NCI-H748 (cell line): Measurements from ENCODE around the gene BCL2.

Experiments used
- DNase-seq: peaks from one replicate; lab custom pipeline; 2025; ENCODE audit not compliant: unreplicated experiment; lab: John Stamatoyannopoulos, UW

The BCL2 gene

GRCh38 chr18:63146828-63147409 lies 172.7 kb downstream of the BCL2 start:
- DNase-seq = no peak

DNA sequence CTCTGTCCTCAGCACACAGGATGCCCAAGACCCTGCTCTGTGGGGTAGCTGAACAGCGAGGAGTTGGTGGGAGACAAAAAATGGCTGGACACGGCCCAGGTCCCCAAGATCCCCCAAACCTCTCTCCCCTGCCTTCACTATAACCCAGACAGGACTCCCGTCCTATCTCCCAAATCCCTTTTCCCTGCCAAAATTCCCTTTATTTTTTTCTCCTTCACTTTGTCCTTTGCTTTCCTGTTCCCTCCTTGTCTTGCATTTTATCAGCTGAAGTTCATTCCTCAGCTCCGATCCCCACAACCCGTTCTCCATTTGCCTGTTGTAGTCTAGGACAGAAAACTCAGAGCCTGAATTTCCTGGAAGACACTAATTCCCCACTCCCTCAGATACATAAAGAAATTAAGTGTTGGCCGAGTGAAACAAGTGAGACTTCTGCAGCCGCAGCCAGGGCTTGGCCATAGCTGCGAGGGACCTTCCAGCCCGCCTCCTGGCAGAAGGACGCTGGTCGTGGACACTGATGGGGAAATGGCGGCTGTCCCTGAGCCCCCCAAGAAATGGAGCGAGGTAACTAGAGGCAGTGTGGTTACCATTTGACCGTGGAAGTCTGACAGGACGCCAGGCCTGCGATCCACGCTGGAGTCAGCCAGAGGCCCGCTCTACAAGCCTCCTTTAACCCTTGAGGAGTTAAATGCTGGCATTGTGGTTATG lies 173.6 kb downstream of the BCL2 start:
- no peak for DNase-seq

- no peak for DNase-seq
Measured at GRCh38 chr18:63145166-63145850, 174.3 kb downstream of the BCL2 start.

- no peak for DNase-seq
Measured at GRCh38 chr18:63144748-63145147, 174.8 kb downstream of the BCL2 start.

DNA sequence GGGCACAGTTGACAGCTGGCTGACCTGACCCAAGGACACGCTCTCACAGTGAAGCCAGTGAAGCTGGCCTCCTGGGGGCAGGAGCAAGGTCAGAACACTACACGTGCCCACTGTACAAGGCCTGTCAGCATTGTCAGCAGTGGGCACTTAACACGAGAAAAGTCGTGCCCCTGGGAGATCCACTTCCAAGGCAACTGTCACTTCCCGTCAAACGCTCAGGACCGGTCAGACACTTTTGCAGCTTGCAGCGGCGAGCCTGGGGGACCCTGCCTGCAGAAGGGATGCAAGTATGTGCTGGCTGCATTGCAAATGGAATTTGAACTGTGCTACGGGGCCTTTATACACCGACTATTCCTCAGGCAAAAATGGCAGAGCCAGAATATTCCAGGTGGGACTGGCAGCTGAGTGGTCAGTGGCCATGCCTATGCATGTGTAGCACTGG lies 176.2 kb downstream of the BCL2 start:
- no peak for DNase-seq

GRCh38 chr18:63142594-63143225 lies 176.9 kb downstream of the BCL2 start:
- DNase-seq = no peak

GRCh38 chr18:63141778-63142176 lies 177.8 kb downstream of the BCL2 start:
- no peak for DNase-seq

GRCh38 chr18:63140997-63141777 lies 178.4 kb downstream of the BCL2 start:
- DNase-seq = no peak

- no peak for DNase-seq
Measured at GRCh38 chr18:63140038-63140450, 179.5 kb downstream of the BCL2 start.

GRCh38 chr18:63138436-63139340 lies 180.9 kb downstream of the BCL2 start:
- no peak for DNase-seq

DNA sequence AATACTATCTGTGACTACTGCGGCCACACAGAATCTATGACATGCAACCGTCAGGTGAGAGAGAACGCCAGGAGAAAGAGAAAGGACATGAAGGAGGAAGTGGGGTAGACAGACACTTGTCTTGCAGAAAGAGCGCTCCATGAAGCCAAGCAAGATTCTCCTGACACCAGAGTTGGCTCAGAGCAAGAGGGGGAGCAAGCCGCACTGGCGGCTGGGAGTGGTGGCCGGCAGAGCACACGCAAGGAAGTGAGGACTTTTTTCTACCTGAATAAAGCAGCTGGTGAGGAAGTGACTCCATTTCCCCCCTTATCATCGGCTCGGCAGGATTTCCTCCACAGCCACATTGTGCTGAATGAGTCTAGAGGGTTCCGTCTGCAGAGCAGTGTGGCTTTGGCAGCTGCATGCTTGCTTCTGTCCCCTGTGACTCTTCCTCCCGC lies 181.6 kb downstream of the BCL2 start:
- DNase-seq = no peak

GRCh38 chr18:63135101-63135500 lies 184.5 kb downstream of the BCL2 start:
- no peak for DNase-seq

GRCh38 chr18:63132819-63133200 lies 186.8 kb downstream of the BCL2 start:
- DNase-seq = peak; percentile 55

GRCh38 chr18:63131959-63132818 lies 187.4 kb downstream of the BCL2 start:
- no peak for DNase-seq

DNA sequence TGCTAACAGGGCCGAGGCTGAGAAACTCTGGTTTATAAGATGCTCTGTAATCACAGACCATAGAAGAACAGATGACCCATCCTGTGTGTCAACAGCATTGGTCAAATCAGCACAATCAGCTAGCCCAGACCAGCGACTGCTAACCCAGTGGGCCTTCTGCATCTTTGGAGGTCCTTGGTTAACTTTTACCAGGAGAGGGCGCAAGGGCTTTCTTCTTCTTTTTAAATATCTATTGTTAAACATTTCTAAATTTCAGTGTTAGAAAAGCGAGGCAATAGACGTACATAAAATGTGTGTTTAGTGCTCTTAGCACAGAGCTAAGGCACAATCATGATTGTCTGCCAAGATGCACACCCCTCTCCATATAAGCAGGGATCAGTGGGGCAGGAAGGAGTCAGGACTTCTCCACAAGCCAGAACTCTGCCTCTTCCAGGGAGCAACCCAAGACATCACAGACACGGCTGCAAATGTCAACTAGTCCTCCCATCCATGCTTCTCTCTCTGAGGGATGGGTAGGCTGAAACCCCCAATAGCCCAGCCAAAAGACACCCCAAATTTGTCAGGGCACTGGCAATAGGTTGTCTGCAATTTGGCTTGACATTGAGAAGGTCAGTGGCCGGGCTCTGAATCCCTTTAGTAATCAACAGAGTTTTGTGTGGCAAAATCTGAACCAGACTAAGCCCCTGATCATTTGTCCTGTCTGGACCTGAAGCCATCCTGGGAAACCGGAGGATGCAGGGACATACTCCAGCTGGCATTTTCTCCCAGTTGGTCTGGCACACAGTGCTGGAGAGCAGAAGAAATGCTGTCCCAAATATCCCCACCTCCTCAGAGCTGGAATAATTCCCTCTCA lies 188.2 kb downstream of the BCL2 start:
- peak; percentile 67 for DNase-seq

- no peak for DNase-seq
Measured at GRCh38 chr18:63130176-63130575, 189.4 kb downstream of the BCL2 start.

GRCh38 chr18:63128237-63128974 lies 191.2 kb downstream of the BCL2 start:
- no peak for DNase-seq
